ENCODE results near the gene CDC14A.

DNA sequence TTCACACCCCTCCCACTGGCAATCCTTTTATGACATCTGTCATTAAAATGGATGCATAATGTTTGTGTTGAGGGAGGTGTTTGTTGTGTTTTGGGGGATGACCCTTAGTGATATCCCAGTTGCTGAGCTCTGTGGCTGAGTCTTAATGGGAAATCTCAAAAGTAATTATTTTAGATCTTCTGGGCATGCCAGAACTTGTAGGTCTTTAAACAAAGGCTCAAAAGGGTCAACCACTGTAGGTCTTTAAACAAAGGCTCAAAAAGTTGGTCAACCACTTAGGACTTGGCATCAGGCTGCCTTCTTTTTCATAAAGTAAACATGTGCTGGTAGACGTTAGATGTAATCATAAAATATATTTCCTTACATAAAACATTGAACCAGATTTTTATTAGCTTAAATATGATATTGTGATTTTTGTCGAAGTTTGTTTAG is 78.0 kb downstream of the CDC14A start:
- TF ChIP-seq CTCF (conservative IDR thresholded peaks at IDR 0.05; ENCODE audit: low read depth, low read length) (no peak), EZH2 (IDR thresholded peaks at IDR 0.05; ENCODE audit: borderline replicate concordance, low read depth, low read length, poor library complexity, severe bottlenecking) (no peak)
